Muscle of arm (tissue), 12 donors: ENCODE results near the gene MEF2D. TPM values are rescaled to one million over a fixed set of nuclear protein-coding genes. Genes with fewer than 3 reads are reported as not detected.
A peak's percentile ranks its signal among the peaks of the same experiment; 100 is the strongest.

Experiments used
- DNase-seq: peaks from one replicate; pipeline ENCODE4 v3.0.0-alpha.2; 2013
- polyA plus RNA-seq, 12 donors: library from polyadenylated mRNA; unstranded; fragments of 120-200 nt; gene quantifications; one replicate each; pipeline ENCODE4 v1.2.1, GENCODE V29; 2013; ENCODE audit not compliant: insufficient read length in 12 of 12

MEF2D gene
- polyA plus RNA-seq, 12 donors = 44.4 to 95.3 (median 69.1) TPM; not detected in 1

DNA sequence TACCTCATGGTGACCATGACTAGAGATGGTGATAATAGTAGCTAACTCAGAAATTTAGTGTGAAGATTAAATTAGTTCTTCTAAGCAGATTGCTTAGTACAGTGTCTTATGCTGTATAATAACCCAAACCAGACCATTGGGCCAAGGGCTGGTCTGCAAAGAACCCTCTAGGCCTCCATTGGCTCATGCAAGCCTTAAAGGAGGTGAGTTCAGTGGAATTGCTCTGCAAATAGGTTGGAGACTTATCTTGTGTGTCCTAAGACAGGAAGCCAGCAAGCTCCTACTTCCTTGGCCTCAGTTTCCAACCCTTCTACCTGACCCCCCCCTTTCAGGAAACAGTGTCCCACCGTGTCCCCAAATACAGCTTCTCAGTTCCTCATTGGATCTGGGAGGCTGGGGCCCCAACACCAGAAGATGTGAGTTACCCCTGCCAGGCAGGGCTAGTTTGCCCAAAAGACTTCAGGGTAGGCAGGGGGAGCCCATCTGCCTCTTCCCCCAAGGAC, 1.9 kb upstream of the MEF2D start:
- no peak for DNase-seq

DNA sequence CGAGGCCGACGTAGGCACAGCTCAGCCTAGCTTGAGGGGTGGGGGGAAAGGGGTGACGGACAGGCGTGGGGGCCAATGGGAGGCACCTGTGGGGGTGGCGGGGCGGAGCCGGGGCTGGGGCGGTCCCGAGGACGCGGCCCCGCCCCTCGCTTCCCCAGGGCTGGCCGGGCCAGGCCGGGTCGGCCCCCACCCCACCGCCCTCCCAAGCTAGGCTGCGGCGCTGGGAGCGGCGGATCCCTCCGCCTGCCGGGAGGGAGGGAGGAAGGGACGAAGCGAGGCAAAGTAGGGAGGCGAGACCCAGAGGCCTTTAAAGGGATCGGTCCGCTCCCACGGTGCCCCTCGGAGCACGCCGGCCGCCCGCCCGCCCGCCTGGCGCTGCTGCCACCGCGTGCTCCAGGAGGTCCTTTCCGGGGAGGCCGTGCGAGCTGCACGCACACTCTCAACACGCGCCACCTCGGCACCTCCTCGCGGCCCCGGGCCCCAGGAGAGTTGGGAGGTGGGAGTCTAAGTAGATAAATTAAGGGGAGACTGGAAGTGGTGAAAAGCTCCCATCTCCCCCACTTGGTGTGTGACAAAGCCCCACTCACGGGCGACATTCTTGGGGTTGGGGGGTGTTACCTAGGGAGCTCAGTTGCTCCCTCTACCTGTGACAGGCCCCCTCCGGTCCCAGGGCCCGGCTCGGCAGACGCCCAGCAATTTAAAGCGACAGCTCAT, 375 bp upstream of the MEF2D start:
- peak; percentile 95 for DNase-seq

DNA sequence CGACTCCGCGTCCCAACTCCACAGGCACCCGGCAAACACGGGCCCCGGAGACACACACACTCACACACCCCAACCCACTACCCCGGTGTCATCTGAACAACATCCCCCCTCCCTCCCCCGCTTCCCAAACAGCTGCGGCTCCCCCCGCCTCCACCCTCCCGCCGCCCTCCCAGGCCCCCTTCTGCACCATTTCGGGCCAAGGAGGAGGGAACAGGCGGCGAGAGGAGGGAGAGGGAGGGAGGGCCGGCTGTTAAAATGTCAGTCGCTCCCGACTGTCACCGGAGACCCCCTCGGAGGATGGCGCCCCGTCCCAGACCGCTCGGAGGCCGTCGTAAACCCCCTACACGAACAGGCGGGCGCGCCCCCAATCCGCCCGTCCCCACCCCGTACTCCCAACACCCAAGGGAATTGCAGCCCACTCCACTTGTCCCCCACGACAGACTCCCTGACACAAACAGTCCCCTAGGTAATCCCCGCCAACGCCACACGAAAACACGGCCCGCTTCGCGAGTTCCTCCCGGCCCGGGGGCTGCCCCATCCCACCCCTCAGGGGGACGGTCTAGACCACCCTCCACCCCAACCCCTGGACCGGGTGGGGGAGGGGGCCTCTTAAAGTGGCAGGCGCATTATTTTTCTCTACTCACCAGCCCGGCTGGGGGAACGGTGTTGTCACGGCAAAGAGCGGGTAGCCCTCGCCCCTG, 583 bp downstream of the MEF2D start:
- peak; percentile 84 for DNase-seq

DNA sequence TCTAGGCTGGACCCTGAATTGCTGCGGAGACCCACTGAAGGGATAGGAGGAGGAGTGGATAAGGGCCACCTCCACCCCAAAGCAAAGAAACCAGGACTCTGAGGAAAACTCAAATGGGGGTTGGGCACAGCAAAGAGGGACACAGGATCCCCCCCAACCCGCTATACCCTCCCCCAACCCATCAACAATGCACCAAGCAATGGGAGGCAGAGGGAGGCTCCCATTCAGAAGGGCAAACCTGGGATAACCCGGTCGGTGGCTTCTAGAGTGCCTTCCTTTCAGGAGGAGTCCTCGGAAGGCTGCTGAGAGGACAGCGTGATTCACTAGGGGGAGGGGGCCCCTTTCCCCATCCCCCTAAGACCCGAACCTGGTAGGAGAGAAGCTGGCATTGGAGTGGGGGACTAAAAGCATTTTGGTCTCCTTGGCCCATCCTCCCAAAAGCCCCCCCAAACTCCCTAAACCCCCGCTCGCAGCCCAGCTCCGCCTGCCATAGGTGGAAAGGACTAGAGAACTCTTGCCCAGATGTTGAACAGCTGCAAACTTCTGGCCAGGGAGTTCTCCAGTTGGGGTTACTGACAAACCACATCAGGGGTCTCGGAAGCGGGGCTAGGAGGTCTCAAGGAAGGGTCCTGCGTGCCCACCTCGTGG, 1.3 kb downstream of the MEF2D start:
- DNase-seq = no peak

DNA sequence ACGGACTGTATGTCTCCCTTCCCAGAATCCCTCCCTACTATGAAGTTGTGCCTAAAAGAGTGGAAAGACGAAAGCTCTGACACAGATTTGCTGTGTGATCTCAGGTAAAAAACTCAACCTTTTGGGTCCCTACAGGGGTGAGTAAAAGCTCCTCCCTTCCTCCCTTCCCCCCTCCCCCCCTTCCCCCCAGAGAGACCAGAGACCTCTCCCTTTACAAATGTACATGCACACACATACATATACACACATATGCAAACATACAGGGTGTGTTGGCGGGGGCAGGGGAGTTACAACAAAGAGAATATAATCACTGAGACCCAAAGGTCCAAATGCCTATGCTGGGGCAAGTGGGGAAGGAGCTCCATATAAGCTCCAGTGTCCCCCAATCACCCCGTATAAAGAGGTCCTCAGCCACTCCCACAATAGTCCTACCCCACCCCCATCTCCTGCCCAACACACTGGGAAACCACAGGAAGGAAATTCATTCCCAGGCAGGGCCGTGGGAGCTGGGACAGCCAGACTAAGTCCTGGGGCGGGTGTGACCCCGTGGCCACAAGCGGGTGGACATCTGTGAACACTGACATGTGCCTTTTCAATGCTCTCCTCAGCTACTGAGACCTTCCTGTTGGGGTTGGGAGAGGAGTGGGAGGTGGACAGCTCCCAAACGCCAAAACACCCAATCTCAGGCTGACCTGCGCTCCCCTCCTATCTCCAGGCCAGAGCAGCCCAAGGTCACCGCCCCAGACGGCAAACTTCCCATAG, 2.0 kb downstream of the MEF2D start:
- DNase-seq = no peak

DNA sequence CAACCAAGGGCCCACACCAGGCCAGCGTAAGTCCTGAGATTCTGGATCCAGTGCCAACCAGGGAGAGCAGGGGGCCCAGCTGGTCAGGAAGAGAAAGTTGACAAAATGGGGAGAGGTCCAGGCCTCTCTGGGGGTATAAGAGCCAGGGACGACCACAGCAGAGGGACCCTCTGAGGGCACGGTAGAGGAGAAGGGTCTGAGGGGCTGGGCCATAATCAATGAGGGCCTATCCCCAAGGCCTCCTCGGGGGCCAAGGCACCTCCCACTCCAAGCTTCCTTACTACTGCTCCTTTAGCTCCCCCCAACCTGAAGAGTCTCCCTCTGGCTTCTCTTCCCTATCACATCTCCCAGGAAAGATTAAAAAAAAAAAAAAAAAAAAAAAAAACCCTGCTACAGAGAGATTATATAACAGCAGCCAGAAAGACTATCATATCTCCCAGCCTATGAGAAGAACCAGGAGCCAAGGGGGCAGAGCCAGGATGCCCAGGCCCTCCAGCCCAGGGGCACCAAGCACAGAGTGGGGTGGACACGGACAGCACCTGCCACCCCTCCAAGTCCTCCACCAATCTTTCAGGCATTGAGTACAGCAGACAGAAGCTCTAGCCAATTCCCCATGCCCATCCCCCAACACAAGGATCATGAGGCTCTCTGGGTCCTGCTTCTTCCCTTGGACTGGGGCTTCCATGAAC, 2.7 kb downstream of the MEF2D start:
- no peak for DNase-seq

DNA sequence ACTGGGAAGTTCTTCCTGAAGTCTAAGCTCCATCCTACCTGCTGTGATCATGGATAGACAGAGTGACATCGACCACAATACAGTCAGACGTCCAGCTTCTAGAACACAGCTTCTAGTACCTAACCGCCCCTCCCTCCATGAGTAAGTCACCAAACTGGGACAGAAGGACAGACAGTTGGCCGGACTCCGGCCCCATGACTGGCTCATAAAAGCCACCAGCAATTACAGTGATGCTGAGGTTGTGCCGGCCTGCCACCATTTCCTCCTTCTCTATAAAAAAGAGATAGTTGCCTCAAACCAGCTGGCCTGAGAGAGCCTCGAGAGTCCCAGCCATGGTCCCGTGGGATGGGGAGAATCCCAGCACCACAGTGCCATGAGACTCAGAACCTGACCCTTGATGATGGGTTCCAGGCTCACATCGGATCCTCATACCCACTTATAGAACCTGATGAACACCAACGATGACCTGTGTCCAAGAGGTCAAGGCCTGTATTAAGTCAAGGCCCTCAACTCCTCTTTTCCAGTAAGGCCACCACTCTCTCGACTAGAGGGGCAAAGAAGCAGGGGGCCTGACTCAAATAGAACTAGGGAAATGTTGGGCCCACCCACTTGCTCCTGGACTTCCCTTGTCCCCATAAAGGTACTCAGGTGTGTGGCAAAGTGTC, 3.4 kb downstream of the MEF2D start:
- no peak for DNase-seq

DNA sequence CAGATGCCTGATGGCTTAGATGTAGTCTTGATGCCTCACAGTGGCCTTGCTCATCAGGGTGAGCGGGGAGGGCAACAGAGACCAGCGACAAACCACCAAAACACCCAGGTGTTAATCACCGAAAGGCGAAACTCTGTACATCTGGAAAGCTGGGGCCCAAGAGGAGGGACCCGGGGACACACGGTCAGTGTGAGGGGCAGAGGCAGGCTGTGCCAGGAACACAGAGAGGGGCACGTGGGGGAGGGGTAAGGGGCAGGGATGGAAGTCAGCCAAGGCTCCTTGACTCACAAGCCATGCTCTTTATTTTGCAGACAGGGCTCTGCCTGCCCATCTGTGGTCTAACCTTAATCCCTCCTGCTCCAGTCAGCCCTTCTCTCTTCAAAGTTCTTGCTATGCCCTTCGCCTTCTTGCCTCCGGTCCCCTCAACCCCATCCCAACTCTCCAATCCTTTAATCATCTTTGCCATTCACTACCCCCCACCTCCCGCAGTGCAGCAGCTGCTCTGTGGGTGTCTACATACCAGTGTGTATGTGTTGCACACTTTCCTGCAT, 4.3 kb downstream of the MEF2D start:
- no peak for DNase-seq

DNA sequence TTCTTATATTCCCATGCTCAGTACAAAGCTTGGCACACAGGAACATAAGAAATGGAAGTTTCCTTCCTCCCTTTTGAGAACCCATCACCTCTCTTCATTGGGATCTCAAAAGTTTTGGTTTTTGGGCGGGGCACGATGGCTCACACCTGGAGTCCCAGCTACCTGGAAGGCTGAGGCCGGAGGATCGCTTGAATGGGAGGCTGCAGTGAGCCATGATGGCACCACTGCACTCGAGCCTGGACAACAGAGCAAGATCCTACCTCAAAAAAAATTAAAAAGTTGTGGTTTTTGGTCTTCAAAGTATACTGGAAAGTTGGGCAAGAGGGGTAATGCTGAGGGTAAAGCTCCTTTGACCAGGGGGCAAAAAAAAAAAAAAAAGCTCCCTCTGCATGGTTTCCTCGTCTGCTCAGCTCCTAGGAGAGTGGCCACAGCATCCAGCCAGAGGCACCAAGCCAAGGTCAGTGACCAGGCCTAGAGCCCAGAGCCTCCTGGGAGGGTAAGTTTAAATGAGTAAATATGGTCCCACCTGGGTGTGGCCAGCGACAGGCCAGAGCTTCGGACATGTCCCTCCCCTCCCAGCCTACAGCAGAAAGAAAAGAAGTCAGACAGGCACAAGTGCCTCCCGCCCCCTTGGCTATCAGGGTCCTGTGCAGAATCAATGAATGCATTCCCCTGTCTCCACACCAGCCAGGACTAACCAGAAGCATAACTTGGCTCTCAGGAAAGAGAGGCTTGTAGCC, 5.0 kb downstream of the MEF2D start:
- no peak for DNase-seq

DNA sequence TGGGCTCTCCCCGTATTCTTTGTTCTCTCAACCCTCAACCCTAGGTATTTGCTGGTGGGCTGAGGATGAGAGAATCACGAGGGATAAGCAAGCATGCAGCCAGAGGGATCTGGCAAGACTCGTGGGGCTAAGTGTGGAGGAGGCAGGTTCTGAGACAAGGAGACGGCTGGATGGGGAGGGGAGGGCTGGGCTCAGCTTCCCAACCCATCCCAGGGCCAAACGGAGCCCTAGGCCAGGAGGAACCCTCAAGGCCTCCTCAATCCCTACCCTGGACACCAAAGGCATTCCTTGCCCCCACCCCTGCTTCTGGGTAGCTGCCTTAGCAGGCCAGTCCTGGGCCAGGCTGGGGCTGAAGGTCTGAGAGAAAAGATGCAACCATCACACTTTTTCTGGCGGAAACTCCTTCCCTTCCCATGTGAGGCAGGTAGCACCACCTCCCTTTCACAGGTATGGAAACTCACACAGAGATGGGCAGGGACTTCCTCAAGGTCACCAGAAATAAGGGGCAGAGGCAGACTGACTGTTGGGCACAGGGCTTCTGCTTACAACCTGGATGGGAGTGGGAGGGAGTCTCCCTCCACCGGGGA, 6.2 kb downstream of the MEF2D start:
- no peak for DNase-seq

DNA sequence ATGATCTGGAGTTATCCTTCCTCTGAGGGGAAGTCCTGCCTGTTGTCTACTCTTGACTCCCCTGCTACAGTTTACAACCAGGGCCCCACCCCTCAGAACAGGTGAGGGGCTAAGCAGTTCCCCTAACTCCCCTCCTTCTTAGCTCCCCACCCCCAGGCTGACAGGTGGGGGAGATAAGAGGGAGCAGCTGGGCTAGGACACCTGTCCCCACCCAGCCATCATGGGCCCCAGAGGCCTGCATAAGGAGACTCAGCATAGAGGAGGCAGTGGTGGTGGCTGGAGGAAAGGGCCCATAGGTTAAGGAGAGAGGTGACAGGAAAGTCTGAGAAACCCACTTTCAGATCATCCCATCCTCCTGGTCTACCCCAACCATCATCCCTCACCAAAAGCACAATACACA, 6.8 kb downstream of the MEF2D start:
- DNase-seq = no peak

DNA sequence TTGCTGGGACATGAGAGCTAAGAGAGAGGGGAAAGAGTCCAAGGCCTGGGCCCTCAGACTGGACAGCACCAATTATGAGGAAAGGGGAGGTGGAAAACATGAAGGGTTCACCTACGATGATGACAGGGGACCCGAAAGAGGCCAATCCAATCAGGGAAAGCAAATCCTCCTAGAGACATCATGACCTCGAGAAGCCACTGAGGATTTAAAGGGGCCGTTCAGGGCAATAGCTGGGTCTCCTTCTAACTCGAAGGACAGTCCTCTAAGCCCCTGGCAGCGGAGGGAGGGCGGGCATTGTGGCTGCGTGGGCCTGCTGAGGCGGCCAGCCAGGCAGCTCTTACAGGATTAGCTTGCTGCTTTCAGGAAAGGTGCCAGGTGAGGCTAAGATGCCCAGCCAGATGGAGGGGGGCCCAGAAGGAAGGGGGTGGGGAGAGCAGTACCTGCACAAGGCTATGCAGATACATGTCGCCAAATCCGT, 7.4 kb downstream of the MEF2D start:
- no peak for DNase-seq

DNA sequence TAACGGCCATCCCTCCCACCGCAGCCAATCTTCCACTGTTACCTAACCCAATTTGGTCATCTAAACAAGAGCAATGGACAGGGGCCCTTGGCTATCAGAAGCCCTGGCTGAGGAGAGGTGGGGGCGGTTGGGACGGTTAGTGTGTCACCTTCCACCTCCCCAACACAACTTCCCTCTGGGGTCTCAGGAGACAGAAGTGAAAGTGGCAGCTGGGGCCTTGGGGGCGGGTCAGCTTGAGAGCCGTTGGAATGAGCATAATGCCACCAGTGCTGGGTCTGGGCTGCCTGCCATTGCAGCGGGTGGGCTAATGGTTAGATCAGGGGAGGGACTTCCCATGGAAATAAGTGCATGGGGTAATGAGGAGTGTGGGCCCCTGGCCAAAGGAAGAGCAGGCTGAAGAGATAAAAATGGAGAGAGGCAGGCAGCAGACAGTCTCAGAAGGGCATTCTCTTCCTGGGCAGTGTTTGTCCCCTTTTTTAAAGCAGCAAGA, 7.9 kb downstream of the MEF2D start:
- no peak for DNase-seq

DNA sequence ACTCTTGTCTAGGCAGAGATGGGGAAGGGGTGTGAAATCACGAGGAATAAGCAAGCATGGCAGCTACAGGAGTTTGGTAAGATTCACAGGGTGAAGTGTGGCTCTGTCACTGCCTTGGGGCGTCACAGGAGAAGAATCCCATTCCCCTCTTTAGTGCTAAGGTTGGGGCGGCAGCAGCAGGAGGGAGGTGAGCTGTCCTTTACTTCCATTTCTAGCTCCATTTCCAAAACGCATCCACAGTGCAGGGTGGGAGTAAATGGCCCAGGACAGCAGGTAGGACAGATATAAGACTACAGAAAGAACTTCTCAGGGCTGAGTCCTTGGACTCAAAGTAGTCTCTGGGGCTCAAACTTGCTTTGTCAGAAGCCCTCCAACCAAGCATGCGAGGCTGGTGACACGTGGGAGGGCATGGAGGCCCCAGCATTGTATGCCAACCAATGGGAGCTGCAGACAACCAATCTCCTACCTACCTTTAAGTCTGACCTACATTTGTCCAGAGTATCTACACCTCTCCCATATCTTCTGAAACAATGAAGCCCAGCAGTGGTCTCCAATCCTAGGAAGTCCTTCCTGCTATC, 8.5 kb downstream of the MEF2D start:
- DNase-seq = no peak

DNA sequence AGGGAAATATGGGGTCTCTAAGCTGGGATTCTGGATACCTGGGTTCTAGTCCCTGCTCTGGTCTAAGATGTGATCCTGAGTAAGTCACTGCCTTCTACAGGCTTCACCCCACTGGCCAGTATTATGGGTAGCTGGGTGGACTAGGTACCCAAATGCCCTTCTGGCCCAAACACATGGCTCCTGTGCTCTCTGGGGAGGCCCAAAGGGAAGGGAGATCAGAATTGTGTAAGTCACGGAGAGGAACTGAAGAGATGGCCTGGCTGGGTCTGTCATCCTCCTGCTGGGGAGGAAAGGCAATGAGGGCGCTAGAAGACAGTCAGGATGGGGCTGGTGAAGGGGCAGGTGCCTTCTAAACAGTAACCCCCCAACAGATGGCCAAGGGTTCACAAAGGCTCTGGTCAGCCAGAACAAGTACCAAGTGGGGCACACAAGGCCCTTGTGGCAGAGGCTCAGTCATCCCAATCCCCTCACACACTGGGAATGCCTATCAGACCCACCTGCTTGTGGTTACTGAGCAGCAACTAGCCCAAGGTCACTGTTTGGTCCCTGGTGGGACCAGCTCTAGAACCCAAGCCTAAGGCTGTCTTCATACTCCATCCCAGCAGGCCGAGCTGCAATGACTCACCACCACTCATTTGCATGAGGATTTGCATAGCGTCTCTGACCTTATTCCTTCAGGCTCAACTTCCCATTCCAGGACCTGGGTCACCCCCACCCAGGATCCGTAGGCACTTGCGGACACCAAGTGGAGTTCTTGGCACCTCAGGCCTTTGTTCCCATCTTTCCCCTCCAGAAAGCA, 9.2 kb downstream of the MEF2D start:
- no peak for DNase-seq

DNA sequence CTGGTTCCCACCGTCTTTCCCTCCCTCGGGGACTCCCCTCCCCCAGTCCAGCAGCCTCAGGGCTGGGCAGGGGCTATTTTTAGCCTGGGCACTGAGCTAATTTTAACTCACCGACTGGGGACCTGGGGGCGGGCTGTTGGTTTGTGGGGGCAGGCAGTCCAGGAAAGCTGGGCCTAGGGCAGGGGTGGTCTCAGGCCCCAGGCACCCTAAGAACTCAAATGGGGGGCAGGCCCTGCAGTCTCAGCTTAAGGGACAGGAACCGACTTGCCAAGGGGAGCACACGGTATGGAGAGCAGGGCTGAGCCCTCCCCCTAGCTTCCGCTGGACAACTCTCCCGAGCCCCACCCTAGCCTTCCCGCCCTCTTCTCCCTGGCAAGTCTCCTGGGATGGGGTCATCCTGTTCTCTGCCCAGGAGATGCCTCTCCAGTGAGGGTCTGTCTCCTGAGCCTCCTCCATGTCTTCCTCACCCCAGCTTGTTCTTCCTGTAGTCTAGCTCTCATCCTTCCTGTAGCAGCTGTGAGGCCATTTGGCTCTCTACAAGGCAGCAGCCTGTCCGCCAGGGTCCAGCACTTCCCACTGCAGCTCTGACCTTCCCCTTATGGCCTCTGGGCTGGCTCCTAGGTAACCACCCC, 10.1 kb downstream of the MEF2D start:
- DNase-seq = no peak

DNA sequence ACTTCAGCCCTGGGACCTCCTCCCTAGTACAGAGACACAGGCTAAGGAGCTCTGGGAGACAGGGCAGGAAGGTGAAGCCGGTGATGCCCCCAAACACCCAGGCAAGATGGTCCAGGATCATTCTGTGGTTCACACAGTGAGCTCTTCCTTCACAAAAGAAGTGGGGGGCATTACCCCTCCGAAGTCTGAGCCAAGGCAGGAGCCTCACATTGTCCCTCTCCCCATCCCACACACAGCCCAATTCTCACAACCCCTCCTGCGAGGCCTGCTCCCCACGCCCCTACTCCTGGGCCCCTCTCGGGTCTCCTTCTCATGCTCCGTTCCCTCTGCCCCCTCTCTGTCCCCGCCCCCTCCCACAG, 10.7 kb downstream of the MEF2D start:
- no peak for DNase-seq
